A549 (cell line): ENCODE results near the gene CMTM5.

ENCODE experiments used
- BHLHE40 ChIP-seq: IDR thresholded peaks from 2 replicates; pipeline ENCODE4 v1.6.1; 2012; ENCODE audit warnings: low read depth, low read length, inconsistent platforms
- CBX2 ChIP-seq: fragments of 200-600 bp; sonication (generic); IDR thresholded peaks from 2 replicates; pipeline ENCODE4 v1.6.1; 2016; ENCODE audit warnings: low read depth, mild to moderate bottlenecking, borderline replicate concordance
- JUNB ChIP-seq: fragments of >200 bp; sonication (Bioruptor Twin); formaldehyde crosslinking; IDR thresholded peaks from 2 replicates; pipeline ENCODE4 v1.6.1; 2016
- POLR2A ChIP-seq: IDR thresholded peaks from 2 replicates; pipeline ENCODE4 v1.6.1; 2012; ENCODE audit warnings: mild to moderate bottlenecking, low read length
- POLR2AphosphoS2 ChIP-seq: conservative IDR thresholded peaks from 2 replicates; pipeline ENCODE4 v1.6.1; 2012; ENCODE audit warnings: low read length, improper control_type of control experiment, inconsistent platforms
- RAD21 ChIP-seq, 2 experiments: fragments of >200 bp in 1 of 2; sonication (Bioruptor Twin) in 1 of 2; formaldehyde crosslinking in 1 of 2; IDR thresholded peaks in 1 of 2; conservative IDR thresholded peaks in 1 of 2; 2 replicates in 1 of 2; 3 replicates in 1 of 2; pipeline ENCODE4 v1.6.1; 2012 to 2018; ENCODE audit warnings: inconsistent platforms in 1 of 2
- SMC3 ChIP-seq: fragments of >200 bp; sonication (Bioruptor Twin); formaldehyde crosslinking; IDR thresholded peaks from 3 replicates; pipeline ENCODE4 v1.6.1; 2018; ENCODE audit warnings: inconsistent platforms
- SREBF2 ChIP-seq: fragments of 450-650 bp; IDR thresholded peaks from 2 replicates; pipeline ENCODE4 v1.6.1; 2014; ENCODE audit warnings: mild to moderate bottlenecking, moderate library complexity
- TF ChIP-seq, protein P1 (sequence below): fragments of >200 bp; sonication (Bioruptor Twin); formaldehyde crosslinking; IDR thresholded peaks from 3 replicates; pipeline ENCODE4 v1.5.1; 2016

- TF ChIP-seq, protein P1, sequence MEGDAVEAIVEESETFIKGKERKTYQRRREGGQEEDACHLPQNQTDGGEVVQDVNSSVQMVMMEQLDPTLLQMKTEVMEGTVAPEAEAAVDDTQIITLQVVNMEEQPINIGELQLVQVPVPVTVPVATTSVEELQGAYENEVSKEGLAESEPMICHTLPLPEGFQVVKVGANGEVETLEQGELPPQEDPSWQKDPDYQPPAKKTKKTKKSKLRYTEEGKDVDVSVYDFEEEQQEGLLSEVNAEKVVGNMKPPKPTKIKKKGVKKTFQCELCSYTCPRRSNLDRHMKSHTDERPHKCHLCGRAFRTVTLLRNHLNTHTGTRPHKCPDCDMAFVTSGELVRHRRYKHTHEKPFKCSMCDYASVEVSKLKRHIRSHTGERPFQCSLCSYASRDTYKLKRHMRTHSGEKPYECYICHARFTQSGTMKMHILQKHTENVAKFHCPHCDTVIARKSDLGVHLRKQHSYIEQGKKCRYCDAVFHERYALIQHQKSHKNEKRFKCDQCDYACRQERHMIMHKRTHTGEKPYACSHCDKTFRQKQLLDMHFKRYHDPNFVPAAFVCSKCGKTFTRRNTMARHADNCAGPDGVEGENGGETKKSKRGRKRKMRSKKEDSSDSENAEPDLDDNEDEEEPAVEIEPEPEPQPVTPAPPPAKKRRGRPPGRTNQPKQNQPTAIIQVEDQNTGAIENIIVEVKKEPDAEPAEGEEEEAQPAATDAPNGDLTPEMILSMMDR = no peak
- no peak for TF ChIP-seq POLR2A
- no peak for TF ChIP-seq POLR2AphosphoS2
- TF ChIP-seq JUNB = no peak
- no peak for TF ChIP-seq SMC3
- no peak for TF ChIP-seq SREBF2
- TF ChIP-seq CBX2 = no peak
- TF ChIP-seq RAD21 (conservative IDR thresholded peaks at IDR 0.05 in 1 of 2, IDR thresholded peaks at IDR 0.05 in 1 of 2) = no peak
- TF ChIP-seq BHLHE40 = no peak
Measured at GRCh38 chr14:23365036-23365731, 11.7 kb upstream of the CMTM5 start, which contains the start of gene EFS.
